GM12872 (cell line): ENCODE data around the gene DUSP1.

Experiments
- CTCF ChIP-seq: IDR thresholded peaks from 3 replicates; pipeline ENCODE4 v1.5.1; 2011; ENCODE audit warnings: low read depth, mild to moderate bottlenecking, low read length, moderate library complexity; ENCODE audit not compliant: insufficient read depth

The DUSP1 gene

GRCh38 chr5:172801179-172801671 is 30.2 kb upstream of the DUSP1 start:
- no peak for TF ChIP-seq CTCF

- no peak for TF ChIP-seq CTCF
These were observed 29.1 kb upstream of the DUSP1 start for GRCh38 chr5:172800088-172800551.

GRCh38 chr5:172799416-172799815 is 28.4 kb upstream of the DUSP1 start:
- TF ChIP-seq CTCF = no peak

- no peak for TF ChIP-seq CTCF
These were observed 27.6 kb upstream of the DUSP1 start for GRCh38 chr5:172798422-172799215.

- TF ChIP-seq CTCF = no peak
These were observed 26.8 kb upstream of the DUSP1 start for GRCh38 chr5:172797771-172798191.

- no peak for TF ChIP-seq CTCF
These were observed 25.3 kb upstream of the DUSP1 start for GRCh38 chr5:172796306-172796705.

- no peak for TF ChIP-seq CTCF
These were observed 24.5 kb upstream of the DUSP1 start for GRCh38 chr5:172795318-172795977.
